ENCODE results near the gene TGFBR3. TPM values are rescaled to one million over a fixed set of nuclear protein-coding genes. Genes with fewer than 3 reads are reported as not detected.
A peak's percentile ranks its signal among the peaks of the same experiment; 100 is the strongest.

Gene TGFBR3
- total and polyA plus RNA-seq, 2 of the 8 experiments (the other 6 are each of a cell fraction or from before 2014, with no cell fraction given) = 2.0 to 6.1 TPM

- TF ChIP-seq JUN (IDR thresholded peaks at IDR 0.05; ENCODE audit: low read depth, low read length) (no peak), CREB1 (IDR thresholded peaks at IDR 0.05) (no peak), POU5F1 (IDR thresholded peaks at IDR 0.05; ENCODE audit: low read depth, low read length) (no peak), CHD2 (IDR thresholded peaks at IDR 0.05; ENCODE audit: low read length) (no peak), TCF12 (IDR thresholded peaks at IDR 0.05; ENCODE audit: low read depth, low read length) (no peak), SIRT6 (IDR thresholded peaks at IDR 0.05; ENCODE audit: low read length) (no peak), SP4 (IDR thresholded peaks at IDR 0.05; ENCODE audit: low read length) (no peak), POLR2AphosphoS5 (IDR thresholded peaks at IDR 0.05; ENCODE audit: low read depth, low read length) (0 out of 2 replicates have a peak, but pooled peaks have one; percentile 17), YY1 (IDR thresholded peaks at IDR 0.05; ENCODE audit: low read depth, low read length) (no peak), ASH2L (IDR thresholded peaks at IDR 0.05; ENCODE audit: low read length) (peak; percentile 61), CHD1 (IDR thresholded peaks at IDR 0.05; ENCODE audit: low read depth, low read length) (no peak), KDM1A (IDR thresholded peaks at IDR 0.05; ENCODE audit: borderline replicate concordance, low read length) (no peak), KDM5A (IDR thresholded peaks at IDR 0.05; ENCODE audit: low read length) (no peak), MAFK (IDR thresholded peaks at IDR 0.05; ENCODE audit: low read depth, low read length) (no peak), HDAC6 (IDR thresholded peaks at IDR 0.05; ENCODE audit: low read depth, low read length) (no peak), HDAC2 (IDR thresholded peaks at IDR 0.05; ENCODE audit: borderline replicate concordance in 1 of 2, low read depth in 2 of 2, low read length in 2 of 2) (0 out of 4 replicates have a peak, but pooled peaks have one; percentile 9 to 28), CTBP2 (IDR thresholded peaks at IDR 0.05; ENCODE audit: borderline replicate concordance, insufficient read depth, insufficient read length, low read length) (no peak), SUZ12 (IDR thresholded peaks at IDR 0.05; ENCODE audit: low read length) (peak; percentile 69; the same call in 1 of the 2 replicates), SRF (IDR thresholded peaks at IDR 0.05; ENCODE audit: low read depth, low read length) (no peak), SIX5 (IDR thresholded peaks at IDR 0.05; ENCODE audit: low read depth, low read length) (no peak), GABPA (IDR thresholded peaks at IDR 0.05; ENCODE audit: borderline replicate concordance, insufficient read depth, low read length) (no peak), SP1 (IDR thresholded peaks at IDR 0.05; ENCODE audit: low read depth, low read length) (no peak), SIN3A (conservative IDR thresholded peaks at IDR 0.05 in 1 of 2, IDR thresholded peaks at IDR 0.05 in 1 of 2; ENCODE audit: low read depth in 1 of 2, low read length in 2 of 2) (no peak), RBBP5 (IDR thresholded peaks at IDR 0.05; ENCODE audit: borderline replicate concordance, low read depth, low read length) (peak; percentile 86; the same call in 1 of the 2 replicates), GTF2F1 (IDR thresholded peaks at IDR 0.05; ENCODE audit: borderline replicate concordance, low read depth, low read length) (no peak), PHF8 (conservative IDR thresholded peaks at IDR 0.05; ENCODE audit: low read depth, low read length) (0 out of 2 replicates have a peak, but pooled peaks have one; percentile 35)
These were observed at the start of gene TGFBR3 (continued) for GRCh38 chr1:91885716-91886506.

Measured in H1 (cell line).